ENCODE data around the gene EGR1.

DNA sequence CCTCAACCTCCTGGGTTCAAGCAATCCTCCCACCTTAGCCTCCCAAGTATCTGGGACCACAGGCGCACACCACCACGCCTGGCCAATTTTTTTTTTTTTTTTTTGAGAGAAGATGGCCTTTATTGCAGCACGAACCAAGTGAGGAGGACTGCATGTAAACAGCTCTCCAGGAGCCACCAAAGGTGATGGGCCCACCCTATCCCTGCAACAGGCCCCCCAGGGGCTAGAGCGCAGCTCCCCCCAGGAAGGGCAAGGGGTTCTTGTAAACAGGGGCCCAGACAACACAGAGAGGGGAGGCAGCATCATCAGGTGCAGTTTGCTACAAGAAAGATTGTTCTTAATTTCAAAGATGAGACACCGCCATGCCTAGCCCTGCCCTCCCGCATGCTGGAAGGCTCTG, 12.6 kb upstream of the EGR1 start:
- TF ChIP-seq EP300 (IDR thresholded peaks at IDR 0.05) (no peak), CTCF (IDR thresholded peaks at IDR 0.05) (no peak), POLR2A (IDR thresholded peaks at IDR 0.05) (no peak)

All from suprapubic skin (tissue), 3 donors.